ENCODE data around the gene FEM1B. TPM values are rescaled to one million over a fixed set of nuclear protein-coding genes. Genes with fewer than 3 reads are reported as not detected.

Gene FEM1B
- total and polyA plus RNA-seq, 7 donors = 23.5 to 188 (median 69.3) TPM

DNA sequence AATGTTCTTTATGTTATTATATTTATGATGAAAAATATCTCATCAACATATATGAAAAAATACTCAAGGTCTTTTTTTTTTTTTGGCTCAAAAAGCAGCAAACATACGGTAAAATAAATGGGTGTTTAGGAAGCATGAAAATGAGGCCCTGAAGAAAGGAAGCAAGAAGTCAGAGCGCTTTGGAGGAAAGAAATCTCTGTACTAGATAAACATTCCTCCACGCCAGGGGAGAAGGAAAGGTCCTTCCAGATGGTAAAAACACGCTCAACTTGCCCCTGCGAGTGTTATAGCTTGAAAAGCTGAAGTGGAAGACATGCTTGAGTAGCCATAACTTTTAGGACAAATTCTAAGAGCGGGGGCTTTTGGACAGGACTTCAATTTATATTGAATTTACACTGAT lies 52.9 kb downstream of the FEM1B start:
- ATAC-seq (no peak), DNase-seq (no peak)
- TF ChIP-seq, protein P1, sequence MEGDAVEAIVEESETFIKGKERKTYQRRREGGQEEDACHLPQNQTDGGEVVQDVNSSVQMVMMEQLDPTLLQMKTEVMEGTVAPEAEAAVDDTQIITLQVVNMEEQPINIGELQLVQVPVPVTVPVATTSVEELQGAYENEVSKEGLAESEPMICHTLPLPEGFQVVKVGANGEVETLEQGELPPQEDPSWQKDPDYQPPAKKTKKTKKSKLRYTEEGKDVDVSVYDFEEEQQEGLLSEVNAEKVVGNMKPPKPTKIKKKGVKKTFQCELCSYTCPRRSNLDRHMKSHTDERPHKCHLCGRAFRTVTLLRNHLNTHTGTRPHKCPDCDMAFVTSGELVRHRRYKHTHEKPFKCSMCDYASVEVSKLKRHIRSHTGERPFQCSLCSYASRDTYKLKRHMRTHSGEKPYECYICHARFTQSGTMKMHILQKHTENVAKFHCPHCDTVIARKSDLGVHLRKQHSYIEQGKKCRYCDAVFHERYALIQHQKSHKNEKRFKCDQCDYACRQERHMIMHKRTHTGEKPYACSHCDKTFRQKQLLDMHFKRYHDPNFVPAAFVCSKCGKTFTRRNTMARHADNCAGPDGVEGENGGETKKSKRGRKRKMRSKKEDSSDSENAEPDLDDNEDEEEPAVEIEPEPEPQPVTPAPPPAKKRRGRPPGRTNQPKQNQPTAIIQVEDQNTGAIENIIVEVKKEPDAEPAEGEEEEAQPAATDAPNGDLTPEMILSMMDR (IDR thresholded peaks at IDR 0.05) = no peak
- Histone ChIP-seq H3K27me3 (ENCODE audit: insufficient read depth in 3 of 3, low read length in 2 of 3) (peaks cover 0 to 4% (median 0%) of the 10 kb centered on the region in 3 donors), H3K9me3 (no peaks in the 10 kb centered on the region), H3K4me3 (no peak overlapping the region), H3K4me1 (no peaks in the 10 kb centered on the region), H3K27ac (no peak overlapping the region), H3K36me3 (ENCODE audit: insufficient read depth in 1 of 2, low read depth in 1 of 2) (no peaks in the 10 kb centered on the region)
- intact Hi-C loops (cut with DNase I) = no loop called here
- WGBS, 3 donors = 69 to 79% (median 72%) methylated on average over 6 of the region's 6 CpGs

GRCh38 chr15:68330901-68331300 lies 53.4 kb downstream of the FEM1B start:
- TF ChIP-seq, protein P1 (IDR thresholded peaks at IDR 0.05) = no peak
- intact Hi-C loops (cut with DNase I) = no loop called here
- Histone ChIP-seq H3K27me3 (ENCODE audit: insufficient read depth in 3 of 3, low read length in 2 of 3) (peaks cover 0 to 4% (median 0%) of the 10 kb centered on the region in 3 donors), H3K36me3 (ENCODE audit: insufficient read depth in 1 of 2, low read depth in 1 of 2) (no peaks in the 10 kb centered on the region), H3K27ac (no peak overlapping the region), H3K4me1 (no peaks in the 10 kb centered on the region), H3K4me3 (no peak overlapping the region), H3K9me3 (no peaks in the 10 kb centered on the region)
- ATAC-seq (no peak), DNase-seq (no peak)
- WGBS, 3 donors = 32 to 43% (median 32%) methylated on average over 9 to 10 of the region's 10 CpGs

DNA sequence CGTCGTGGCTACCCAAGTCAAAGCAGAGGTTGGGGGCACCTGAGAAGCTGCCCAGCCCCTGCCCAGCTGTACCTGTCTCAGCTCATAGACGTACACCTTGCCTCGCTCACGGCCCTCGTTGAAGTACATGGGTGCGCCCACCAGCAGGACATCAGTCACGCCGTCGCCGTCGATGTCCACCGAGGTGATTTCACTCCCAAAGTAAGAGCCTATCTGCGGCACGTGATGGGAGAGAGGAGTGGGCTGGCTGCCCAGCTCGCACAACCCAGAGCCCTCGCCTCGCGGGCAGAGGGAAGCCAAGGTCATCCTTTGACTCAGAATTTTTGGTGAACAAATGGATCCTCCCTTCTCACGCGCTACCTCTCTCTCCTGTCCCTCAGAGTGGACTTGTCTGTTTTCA lies 54.7 kb downstream of the FEM1B start:
- Histone ChIP-seq H3K4me1 (no peaks in the 10 kb centered on the region), H3K27me3 (ENCODE audit: insufficient read depth in 3 of 3, low read length in 2 of 3) (peaks cover 0 to 2% (median 0%) of the 10 kb centered on the region in 3 donors), H3K36me3 (ENCODE audit: insufficient read depth in 1 of 2, low read depth in 1 of 2) (no peaks in the 10 kb centered on the region), H3K27ac (no peak overlapping the region), H3K4me3 (no peak overlapping the region), H3K9me3 (no peaks in the 10 kb centered on the region)
- TF ChIP-seq, protein P1 (IDR thresholded peaks at IDR 0.05) = no peak
- 93 to 94% (median 94%) methylated on average over 21 of the region's 21 CpGs for WGBS, 3 donors
- intact Hi-C loops (cut with DNase I) = no loop called here
- ATAC-seq (no peak), DNase-seq (no peak)

- 76 to 84% (median 82%) methylated on average over 8 of the region's 8 CpGs for WGBS, 3 donors
- DNase-seq = peak; percentile 66 to 71
- no peak overlapping the region for H3K27ac ChIP-seq
These were observed 56.4 kb downstream of the FEM1B start for GRCh38 chr15:68333775-68334470.

More at GRCh38 chr15:68333775-68334470, 56.4 kb downstream of the FEM1B start:
- Histone ChIP-seq H3K36me3 (ENCODE audit: insufficient read depth in 1 of 2, low read depth in 1 of 2) (no peaks in the 10 kb centered on the region), H3K27me3 (ENCODE audit: insufficient read depth in 3 of 3, low read length in 2 of 3) (no peaks in the 10 kb centered on the region), H3K4me1 (no peaks in the 10 kb centered on the region), H3K9me3 (no peaks in the 10 kb centered on the region), H3K4me3 (no peak overlapping the region)
- peak in 1 of 4 donors; percentile 17 for ATAC-seq
- TF ChIP-seq, protein P1 (IDR thresholded peaks at IDR 0.05) = no peak
- intact Hi-C loops (cut with DNase I) = no loop called here
